ENCODE measurements around the gene MTREX.

DNA sequence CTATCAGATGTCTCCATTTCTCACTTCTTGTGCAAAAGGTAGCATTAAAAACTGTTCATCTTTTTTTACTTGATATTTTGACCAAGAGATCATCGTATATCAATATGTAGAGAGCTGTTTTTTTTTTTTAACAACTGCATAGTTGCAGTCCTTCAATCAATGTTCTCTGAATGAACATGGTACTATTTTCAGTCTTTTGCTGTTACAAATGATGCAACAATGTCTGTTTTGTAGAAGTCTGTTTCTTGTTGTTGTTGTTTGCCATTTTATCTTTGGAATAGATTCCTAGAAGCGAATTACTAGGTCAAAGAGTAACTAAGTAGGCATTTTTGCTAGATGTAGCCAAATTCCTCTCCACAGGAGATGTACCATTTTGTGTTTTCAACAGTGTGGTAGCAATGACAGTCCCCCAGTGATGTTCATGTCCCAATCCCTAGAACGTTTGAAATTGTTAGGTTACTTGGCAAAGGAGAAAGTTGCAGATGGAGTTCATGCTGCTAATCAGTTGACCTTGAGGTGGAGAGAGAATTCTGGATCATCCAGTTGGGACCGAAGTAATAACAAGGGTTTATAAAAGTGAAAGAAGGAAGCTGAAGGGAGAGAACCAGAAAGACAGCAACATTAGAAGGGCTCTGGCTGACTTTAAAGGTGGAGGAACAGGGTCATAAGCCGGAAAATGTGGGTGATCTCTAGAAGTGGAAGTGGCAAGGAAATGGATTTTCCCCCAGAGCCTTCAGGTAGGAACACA, 6.3 kb downstream of the MTREX start:
- TF ChIP-seq POLR2AphosphoS5 (IDR thresholded peaks at IDR 0.05; ENCODE audit: low read depth, low read length) (no peak), POLR2A (IDR thresholded peaks at IDR 0.05; ENCODE audit: low read depth, low read length) (no peak), TAF1 (IDR thresholded peaks at IDR 0.05; ENCODE audit: borderline replicate concordance, low read depth, low read length) (no peak)

All from GM12892 (cell line).